22Rv1 (cell line): ENCODE measurements around the gene LRMDA.
A peak's percentile ranks its signal among the peaks of the same experiment; 100 is the strongest.

Experiments used
- H3K27ac ChIP-seq: fragments of 450-650 bp; 2 replicates; pipeline ENCODE4 v1.5.1; 2017
- ZFX ChIP-seq: fragments of 450-650 bp; IDR thresholded peaks from 2 replicates; pipeline ENCODE4 v1.6.1; 2017; ENCODE audit warnings: antibody characterized with exemption, borderline replicate concordance
- TF ChIP-seq, protein P1 (sequence below): fragments of 450-650 bp; IDR thresholded peaks from 2 replicates; pipeline ENCODE4 v1.5.1; 2017; ENCODE audit warnings: mild to moderate bottlenecking

The LRMDA gene

DNA sequence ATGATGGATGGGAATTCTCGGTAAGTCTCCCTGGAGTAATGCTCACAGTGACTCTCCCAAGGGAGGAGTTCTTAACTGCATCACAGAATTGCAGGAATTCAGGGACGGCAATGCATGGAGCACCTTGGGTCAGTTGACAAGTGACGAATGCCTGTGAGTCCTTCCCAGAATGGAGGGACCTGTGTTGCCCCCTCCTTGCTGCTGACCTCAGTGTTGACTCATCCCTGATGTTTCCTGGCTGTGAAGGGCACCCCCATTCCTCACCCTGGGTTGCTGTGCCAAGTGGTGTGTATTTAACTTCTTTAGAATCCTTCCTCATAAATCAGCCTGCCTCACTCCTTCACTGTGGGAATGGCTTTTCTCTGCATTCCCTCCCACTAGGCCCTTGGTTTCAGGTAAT is 98.9 kb downstream of the LRMDA start:
- H3K27ac ChIP-seq = no peak overlapping the region
- TF ChIP-seq, protein P1, sequence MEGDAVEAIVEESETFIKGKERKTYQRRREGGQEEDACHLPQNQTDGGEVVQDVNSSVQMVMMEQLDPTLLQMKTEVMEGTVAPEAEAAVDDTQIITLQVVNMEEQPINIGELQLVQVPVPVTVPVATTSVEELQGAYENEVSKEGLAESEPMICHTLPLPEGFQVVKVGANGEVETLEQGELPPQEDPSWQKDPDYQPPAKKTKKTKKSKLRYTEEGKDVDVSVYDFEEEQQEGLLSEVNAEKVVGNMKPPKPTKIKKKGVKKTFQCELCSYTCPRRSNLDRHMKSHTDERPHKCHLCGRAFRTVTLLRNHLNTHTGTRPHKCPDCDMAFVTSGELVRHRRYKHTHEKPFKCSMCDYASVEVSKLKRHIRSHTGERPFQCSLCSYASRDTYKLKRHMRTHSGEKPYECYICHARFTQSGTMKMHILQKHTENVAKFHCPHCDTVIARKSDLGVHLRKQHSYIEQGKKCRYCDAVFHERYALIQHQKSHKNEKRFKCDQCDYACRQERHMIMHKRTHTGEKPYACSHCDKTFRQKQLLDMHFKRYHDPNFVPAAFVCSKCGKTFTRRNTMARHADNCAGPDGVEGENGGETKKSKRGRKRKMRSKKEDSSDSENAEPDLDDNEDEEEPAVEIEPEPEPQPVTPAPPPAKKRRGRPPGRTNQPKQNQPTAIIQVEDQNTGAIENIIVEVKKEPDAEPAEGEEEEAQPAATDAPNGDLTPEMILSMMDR = no peak
- no peak for TF ChIP-seq ZFX

DNA sequence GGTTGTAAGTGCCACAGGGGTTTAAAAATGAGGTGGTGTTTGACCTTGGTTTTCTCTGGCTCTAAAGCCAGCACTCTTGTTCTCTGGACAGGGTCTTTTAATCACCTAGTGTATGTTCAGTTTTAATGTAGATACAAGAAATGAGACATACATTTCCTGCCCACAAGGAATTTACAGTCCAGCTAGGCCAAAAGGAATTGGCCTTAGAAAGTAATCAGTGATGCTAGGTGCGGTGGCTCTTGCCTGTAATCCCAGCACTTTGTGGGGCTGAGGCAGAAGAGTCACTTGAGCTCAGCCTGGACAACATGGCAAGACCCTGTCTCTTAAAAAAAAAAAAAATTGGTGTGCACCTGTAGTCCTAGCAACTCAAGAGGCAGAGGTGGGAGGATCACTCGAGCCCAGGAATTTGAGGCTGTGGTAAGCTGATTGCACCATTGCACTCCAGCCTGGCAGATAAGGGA is 100.2 kb downstream of the LRMDA start:
- TF ChIP-seq, protein P1 = no peak
- TF ChIP-seq ZFX = no peak
- no peak overlapping the region for H3K27ac ChIP-seq

DNA sequence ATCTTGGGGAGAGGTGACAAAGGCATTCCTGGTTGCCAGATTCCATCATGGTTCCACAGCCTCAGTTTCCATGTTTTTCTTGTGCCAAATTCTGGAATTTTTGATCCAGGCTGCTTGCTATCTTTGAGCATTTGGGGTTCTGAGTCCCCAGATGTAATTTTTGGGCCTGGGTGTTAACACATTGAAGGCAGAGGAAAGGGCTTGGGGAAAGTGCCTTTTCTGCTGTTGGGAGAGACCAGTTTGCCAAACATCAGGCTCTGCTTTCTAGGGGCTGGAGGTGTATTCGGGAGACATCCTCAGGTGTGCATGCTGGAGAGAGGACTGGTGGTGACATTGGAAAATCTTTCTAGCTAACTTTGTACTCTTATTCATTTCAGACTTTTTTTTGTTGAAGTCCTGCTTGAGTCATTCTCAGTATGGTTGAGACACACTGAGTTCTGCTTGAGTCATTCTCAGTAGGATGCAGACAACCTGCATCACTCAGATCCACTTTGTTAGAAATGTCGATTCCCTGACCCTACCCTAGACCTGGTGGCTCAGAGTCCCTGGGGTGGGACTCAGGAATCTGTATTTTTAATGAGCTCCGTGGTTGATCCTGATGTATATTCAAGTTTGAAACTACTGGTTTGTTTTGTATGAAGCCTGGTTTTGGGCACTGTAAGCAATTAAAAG is 101.0 kb downstream of the LRMDA start:
- TF ChIP-seq, protein P1 = no peak
- TF ChIP-seq ZFX = no peak
- no peak overlapping the region for H3K27ac ChIP-seq

DNA sequence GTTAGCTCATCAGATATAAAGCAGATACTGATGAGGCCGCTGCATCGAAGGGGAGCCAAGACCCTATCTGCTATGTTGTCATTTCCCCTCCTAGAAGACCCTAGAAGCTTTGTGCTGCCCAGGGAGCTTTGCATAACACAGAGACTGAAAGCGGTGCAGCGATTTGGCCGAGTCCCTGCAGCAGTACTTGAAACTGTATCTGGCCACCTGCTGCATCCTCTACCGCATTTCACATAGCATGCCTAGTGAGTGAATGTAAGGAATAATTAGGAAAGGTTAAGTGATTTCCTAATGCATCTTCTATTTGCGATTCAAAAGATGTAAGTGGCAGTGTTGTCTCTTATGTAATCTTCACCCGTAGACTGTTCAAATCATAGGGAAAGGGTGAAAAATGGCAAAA is 106.7 kb downstream of the LRMDA start:
- no peak overlapping the region for H3K27ac ChIP-seq
- TF ChIP-seq, protein P1 = no peak
- no peak for TF ChIP-seq ZFX

DNA sequence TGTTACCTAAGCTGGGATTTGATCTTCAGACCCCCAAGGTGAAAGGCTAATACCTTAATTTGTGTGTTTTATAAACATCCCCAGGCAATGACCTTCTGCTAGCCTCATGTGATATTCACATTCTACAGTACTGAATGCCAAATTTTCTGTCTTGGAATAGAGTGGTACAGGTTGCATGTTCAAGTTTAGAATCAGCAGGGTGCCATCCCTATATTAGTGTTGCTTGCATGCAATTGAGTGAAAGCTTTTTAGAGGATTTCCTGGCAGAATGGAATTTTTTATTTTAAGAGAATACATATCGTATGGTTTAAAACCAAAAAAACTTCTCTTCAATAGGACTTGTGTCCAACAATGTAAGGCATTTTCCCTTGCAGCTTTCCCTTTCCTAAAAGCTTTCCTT is 107.3 kb downstream of the LRMDA start:
- TF ChIP-seq ZFX = no peak
- TF ChIP-seq, protein P1 = no peak
- H3K27ac ChIP-seq = no peak overlapping the region

DNA sequence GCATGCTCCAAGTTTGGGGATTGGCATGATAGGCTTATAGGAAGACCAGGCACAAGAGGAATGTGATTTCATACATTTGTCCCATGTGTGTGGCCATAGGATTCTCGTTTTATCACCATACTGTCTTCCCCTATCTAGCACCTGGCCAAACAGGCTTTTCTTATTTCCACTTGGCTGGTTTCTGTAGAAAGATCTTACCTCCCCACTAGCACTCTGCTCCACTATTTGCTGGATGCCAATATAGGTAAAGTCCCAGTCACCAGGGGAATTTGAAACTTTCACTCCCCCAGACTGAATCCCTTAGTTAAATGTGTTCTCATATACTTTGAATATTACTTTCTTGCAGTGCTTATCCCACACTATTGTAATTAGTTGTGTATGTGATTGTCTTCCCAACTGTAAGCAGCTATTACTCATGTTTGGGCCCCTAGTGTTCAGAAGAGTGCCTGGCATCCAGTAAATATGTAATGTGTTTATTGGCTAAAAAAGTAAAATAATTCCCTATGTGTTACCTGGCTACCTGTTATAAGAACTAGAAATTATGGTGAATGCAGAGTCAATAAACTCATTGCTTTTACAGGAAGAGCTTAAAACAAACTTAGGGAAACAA is 109.0 kb downstream of the LRMDA start:
- no peak overlapping the region for H3K27ac ChIP-seq
- TF ChIP-seq ZFX = no peak
- TF ChIP-seq, protein P1 = peak; percentile 22; the same call in 1 of the 2 replicates

DNA sequence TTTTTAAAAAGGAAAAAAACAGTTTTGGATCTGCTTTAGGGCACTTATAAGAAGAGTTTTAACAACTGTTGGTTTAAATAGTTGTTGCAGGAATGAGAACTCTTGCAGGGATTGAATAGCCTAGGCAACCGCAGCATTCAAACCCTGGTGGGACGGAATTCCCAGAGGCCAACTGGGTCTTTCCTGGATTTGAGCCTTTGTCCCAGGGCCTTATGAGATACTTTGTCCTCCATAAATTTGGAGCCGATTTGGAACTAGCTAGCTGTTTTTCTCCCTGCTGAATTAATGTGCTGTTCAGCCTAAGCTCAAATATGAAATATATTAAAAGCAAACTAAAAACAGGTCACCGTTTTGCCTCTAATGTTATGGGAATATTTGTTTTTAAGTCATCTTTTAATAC is 109.6 kb downstream of the LRMDA start:
- TF ChIP-seq, protein P1 = no peak
- no peak for TF ChIP-seq ZFX
- H3K27ac ChIP-seq = no peak overlapping the region
